ENCODE data around the gene SAMD14. TPM values are rescaled to one million over a fixed set of nuclear protein-coding genes. Genes with fewer than 3 reads are reported as not detected.

The SAMD14 gene
- total RNA-seq, 2 experiments from 2014 or later, result 0.77 to 1.1 TPM

DNA sequence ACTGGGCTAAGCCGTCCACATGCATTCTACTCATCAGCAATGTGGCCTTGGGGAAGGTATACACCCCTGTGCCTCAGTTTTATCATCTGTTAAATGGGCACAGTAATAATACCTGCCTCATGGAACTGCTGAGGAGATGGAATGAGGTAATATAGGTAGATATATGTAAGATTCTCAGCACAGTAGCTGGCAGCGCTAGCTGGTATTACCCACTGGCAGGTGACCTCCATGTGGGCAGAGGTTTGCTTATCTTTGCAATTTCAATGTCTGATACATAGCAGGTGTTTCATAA is 34.7 kb upstream of the SAMD14 start:
- H3K36me3 Mint-ChIP-seq (ENCODE audit: low read depth), result no peaks in the 10 kb centered on the region
- H3K9me3 Mint-ChIP-seq (ENCODE audit: low read depth), result no peaks in the 10 kb centered on the region
- POLR2A ChIA-PET, result no interaction called here
- no peak overlapping the region for H3K4me3 Mint-ChIP-seq
- no peak overlapping the region for H3K27ac Mint-ChIP-seq
- CTCF ChIA-PET, result interaction anchor here (1.5 to 1.6 kb wide), 2 partner anchors 8 to 50 kb away, joined by 3 to 4 read pairs; no protein-coding TSS in a partner anchor
- no peak for DNase-seq
- H3K27me3 Mint-ChIP-seq, result no peaks in the 10 kb centered on the region
- intact Hi-C loops (cut with DNase I, micrococcal nuclease), result loop anchor here in 1 of 2 experiments (5.0 kb wide), 1 partner anchor 47 kb away; no protein-coding TSS in a partner anchor
- H3K4me1 Mint-ChIP-seq, result peaks cover 41% of the 10 kb centered on the region
- no peak for ATAC-seq

DNA sequence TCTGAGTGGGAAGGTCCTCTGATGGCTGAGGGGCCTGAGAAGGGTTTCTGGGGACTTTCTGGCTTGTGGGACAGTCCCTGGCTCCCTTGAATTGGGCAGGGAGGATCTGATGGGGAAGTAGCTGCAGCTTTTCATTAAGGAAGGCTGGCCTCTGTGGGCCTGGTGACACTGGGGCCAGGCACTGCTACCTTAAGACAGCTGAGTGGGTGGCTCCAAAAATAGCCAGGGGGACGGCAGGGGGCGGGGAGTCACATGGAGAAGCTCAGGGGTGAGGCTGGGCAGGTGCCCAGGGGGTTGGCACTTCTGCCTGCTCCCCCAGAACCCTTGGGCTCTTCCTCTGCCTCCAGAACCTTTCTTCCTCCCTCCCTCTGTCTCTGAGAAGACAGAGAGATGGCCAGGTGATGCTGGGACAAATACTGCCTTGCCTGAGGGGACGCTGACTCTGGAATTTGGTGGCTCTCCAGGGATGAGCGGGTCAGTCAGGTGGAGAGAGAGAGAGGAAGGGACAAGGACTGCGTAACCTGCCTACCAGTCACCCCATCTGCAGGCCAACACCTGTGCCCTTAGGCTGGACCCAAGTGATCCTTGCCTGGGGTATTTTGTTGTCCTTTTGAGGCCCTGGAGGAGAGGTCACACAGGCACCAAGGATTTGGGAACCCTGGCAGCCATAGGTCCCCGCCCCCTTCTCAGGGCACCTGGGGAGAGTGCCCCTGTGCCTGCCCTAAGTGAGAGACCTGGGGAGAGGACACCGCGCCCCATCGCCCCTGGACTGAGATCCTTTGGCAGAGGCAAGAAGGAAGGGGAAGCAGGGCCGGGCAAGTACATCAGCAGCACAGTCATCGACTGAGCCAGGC is 34.1 kb upstream of the SAMD14 start:
- no peak for ATAC-seq
- H3K4me1 Mint-ChIP-seq, result peaks cover 37% of the 10 kb centered on the region
- intact Hi-C loops (cut with DNase I, micrococcal nuclease), result loop anchor here in 1 of 2 experiments (5.0 kb wide), 1 partner anchor 47 kb away; no protein-coding TSS in a partner anchor
- no peak overlapping the region for H3K4me3 Mint-ChIP-seq
- ChIA-PET CTCF (interaction anchor here (0.6 to 1.6 kb wide), 5 partner anchors 9 to 49 kb away, joined by 3 to 8 read pairs (median 4); no protein-coding TSS in a partner anchor), POLR2A (interaction anchor here (1.1 kb wide), 1 partner anchor 12 kb away, joined by 3 read pairs; no protein-coding TSS in a partner anchor)
- H3K9me3 Mint-ChIP-seq (ENCODE audit: low read depth), result no peaks in the 10 kb centered on the region
- peak; percentile 46 for DNase-seq
- no peaks in the 10 kb centered on the region for H3K27me3 Mint-ChIP-seq
- H3K27ac Mint-ChIP-seq, result peak overlapping the region; percentile 60
- H3K36me3 Mint-ChIP-seq (ENCODE audit: low read depth), result no peaks in the 10 kb centered on the region

DNA sequence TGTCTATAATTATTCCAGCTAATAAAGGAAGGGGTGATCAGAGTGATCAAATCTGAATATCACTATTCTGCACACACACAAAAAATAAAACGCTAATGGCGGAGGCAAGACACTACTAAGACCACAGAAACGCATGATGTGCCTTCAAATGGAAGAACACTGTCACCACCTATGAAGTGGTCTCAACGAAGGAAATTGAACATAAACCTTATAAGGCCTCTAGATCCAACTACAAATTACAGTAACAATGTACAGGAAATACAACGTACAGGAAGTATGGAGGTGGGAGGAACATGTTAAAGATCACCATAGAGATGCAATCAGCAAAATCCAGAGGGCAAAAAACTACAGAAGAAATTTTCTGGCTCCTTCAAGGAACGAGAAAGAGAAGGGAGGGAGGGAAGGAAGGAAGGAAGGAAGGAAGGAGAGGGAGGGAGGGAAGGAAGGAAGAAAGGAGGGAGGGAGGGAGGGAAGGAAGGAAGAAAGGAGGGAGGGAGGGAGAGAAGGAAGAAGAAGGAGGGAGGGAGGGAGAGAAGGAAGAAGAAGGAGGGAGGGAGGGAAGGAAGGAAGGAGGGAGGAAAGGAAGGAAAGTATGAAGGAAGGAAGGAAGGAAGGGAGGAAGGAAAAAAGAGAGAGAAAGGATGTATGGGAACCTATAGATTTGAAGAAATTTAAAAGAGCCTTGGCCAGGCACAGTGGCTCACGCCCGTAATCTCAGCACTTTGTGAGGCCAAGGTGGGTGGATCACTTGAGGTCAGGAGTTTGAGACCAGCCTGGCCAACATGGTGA is 32.7 kb upstream of the SAMD14 start:
- no peaks in the 10 kb centered on the region for H3K27me3 Mint-ChIP-seq
- peaks cover 42% of the 10 kb centered on the region for H3K4me1 Mint-ChIP-seq
- intact Hi-C loops (cut with DNase I, micrococcal nuclease), result loop anchor here in 1 of 2 experiments (5.0 kb wide), 1 partner anchor 45 kb away; no protein-coding TSS in a partner anchor
- peak overlapping the region; percentile 99 for H3K27ac Mint-ChIP-seq
- H3K9me3 Mint-ChIP-seq (ENCODE audit: low read depth), result no peaks in the 10 kb centered on the region
- POLR2A ChIA-PET, result interaction anchor here (0.7 kb wide), 1 partner anchor 14 kb away, joined by 4 read pairs; no protein-coding TSS in a partner anchor
- DNase-seq (no peak), ATAC-seq (peak; percentile 22)
- H3K36me3 Mint-ChIP-seq (ENCODE audit: low read depth), result no peaks in the 10 kb centered on the region
- H3K4me3 Mint-ChIP-seq, result peak overlapping the region; percentile 17
- CTCF ChIA-PET, result interaction anchor here (0.6 to 2.8 kb wide), 18 partner anchors 8 to 267 kb away, joined by 3 to 50 read pairs (median 5); partner anchors contain the start of genes PPP1R9B and SAMD14

DNA sequence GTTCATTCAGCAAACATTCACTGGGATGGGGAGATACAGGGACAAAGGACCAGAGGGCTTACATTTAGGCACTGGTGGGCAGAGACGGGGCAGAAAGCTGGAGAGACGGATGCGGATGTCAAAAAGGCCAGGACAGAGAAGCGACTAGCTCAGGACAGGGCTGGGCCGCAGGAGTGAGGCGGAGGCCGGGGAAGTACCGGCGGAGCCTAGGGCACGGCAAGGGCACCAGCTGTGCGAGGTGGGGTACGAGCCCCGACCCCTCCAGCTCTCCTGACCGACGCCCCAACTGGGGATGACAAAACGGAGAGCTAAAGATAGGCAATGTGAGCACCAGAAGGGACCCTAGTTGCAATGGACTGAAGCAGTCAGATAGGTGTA is 31.9 kb upstream of the SAMD14 start:
- no peak for ATAC-seq
- Mint-ChIP-seq H3K9me3 (ENCODE audit: low read depth) (no peaks in the 10 kb centered on the region), H3K27me3 (no peaks in the 10 kb centered on the region), H3K4me1 (peaks cover 42% of the 10 kb centered on the region), H3K4me3 (peak overlapping the region; percentile 78), H3K36me3 (ENCODE audit: low read depth) (no peaks in the 10 kb centered on the region), H3K27ac (peak overlapping the region; percentile 99)
- DNase-seq, result no peak
- ChIA-PET CTCF (interaction anchor here (0.6 to 2.8 kb wide), 22 partner anchors 8 to 267 kb away, joined by 3 to 50 read pairs (median 5); partner anchors contain the start of genes PPP1R9B and SAMD14), POLR2A (interaction anchor here (0.7 kb wide), 1 partner anchor 14 kb away, joined by 4 read pairs; no protein-coding TSS in a partner anchor)
- intact Hi-C loops (cut with DNase I, micrococcal nuclease), result loop anchor here (1.0 to 5.0 kb wide), 5 partner anchors 11 to 67 kb away; partner anchors contain the start of gene PDK2 (in 1 of the 2)

DNA sequence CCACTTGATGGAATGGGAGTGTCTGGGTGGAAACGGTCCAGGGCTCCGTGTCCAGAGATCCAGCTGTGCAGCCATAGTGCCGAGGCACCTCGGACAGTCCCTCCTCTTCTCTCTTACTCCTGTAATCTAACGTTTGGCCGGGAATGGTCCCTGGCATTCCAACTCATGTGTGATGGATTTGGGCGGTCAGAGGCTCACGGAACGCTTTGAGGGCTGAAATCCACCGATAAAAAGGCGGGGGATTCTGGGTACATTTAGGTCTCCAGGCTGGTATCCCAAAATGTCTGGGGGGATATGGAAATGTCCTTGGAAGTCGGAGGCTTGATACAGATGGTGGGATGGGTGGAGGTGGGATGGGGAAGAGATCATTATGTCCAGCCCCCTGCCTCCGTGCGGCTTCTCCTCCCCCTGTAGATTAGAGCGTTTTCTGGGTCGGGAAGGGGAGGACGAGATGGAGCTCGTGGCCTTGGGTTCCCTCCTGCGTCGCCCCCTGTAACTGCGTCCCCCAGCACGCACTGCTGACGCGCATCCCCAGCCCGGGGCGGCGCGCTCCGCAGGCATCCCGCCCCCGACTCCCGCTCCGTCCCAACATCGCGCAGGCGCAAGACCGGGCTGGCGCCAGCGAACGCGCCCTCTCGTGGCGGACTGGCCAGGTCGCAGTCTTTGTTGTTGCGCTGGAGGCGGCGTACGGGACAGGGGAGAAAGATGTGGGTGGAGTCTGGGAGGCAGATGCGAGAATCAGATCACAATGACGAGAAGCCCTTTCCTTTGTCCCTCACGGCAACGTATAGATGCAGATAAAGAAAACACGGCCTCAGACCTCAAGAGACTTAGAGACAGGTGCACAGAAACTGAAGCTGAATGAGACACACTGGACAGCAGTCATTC is 31.3 kb upstream of the SAMD14 start:
- H3K27ac Mint-ChIP-seq, result peak overlapping the region; percentile 99
- H3K36me3 Mint-ChIP-seq (ENCODE audit: low read depth), result no peaks in the 10 kb centered on the region
- intact Hi-C loops (cut with DNase I, micrococcal nuclease), result loop anchor here (1.0 to 5.0 kb wide), 5 partner anchors 10 to 66 kb away; partner anchors contain the start of gene PDK2 (in 1 of the 2)
- H3K4me1 Mint-ChIP-seq, result peaks cover 42% of the 10 kb centered on the region
- ATAC-seq (peak; percentile 96), DNase-seq (peak; percentile 98)
- CTCF ChIA-PET, result interaction anchor here (0.6 to 2.8 kb wide), 26 partner anchors 9 to 188 kb away, joined by 3 to 50 read pairs (median 4); partner anchors contain the start of gene PPP1R9B
- H3K9me3 Mint-ChIP-seq (ENCODE audit: low read depth), result no peaks in the 10 kb centered on the region
- POLR2A ChIA-PET, result no interaction called here
- peak overlapping the region; percentile 78 for H3K4me3 Mint-ChIP-seq
- H3K27me3 Mint-ChIP-seq, result no peaks in the 10 kb centered on the region

DNA sequence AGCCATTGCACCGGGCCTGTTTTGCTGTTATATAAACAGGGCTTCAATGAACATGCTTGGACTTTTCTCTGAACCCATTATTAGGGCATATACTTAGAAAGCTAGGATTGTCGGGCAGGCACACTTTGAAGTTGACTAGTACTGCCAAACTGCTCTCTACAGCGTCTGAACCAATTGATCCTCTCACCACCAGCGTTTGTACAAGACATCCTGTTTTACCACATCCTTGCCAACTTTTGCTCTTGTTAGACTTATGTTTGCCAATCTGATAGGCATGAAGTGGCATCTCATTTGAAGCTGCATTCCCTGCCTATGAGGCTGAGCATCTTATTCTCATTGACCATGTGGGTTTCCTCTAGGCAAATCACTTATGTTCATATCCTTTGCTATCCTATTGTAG is 27.9 kb upstream of the SAMD14 start:
- CTCF ChIA-PET, result interaction anchor here (0.7 to 1.7 kb wide), 3 partner anchors 12 to 18 kb away, joined by 3 to 4 read pairs (median 3); no protein-coding TSS in a partner anchor
- ATAC-seq (no peak), DNase-seq (no peak)
- intact Hi-C loops (cut with DNase I, micrococcal nuclease), result no loop called here
- POLR2A ChIA-PET, result no interaction called here
- no peak overlapping the region for H3K4me3 Mint-ChIP-seq
- no peak overlapping the region for H3K27ac Mint-ChIP-seq
- H3K9me3 Mint-ChIP-seq (ENCODE audit: low read depth), result no peaks in the 10 kb centered on the region
- H3K27me3 Mint-ChIP-seq, result no peaks in the 10 kb centered on the region
- H3K36me3 Mint-ChIP-seq (ENCODE audit: low read depth), result no peaks in the 10 kb centered on the region
- peaks cover 41% of the 10 kb centered on the region for H3K4me1 Mint-ChIP-seq

DNA sequence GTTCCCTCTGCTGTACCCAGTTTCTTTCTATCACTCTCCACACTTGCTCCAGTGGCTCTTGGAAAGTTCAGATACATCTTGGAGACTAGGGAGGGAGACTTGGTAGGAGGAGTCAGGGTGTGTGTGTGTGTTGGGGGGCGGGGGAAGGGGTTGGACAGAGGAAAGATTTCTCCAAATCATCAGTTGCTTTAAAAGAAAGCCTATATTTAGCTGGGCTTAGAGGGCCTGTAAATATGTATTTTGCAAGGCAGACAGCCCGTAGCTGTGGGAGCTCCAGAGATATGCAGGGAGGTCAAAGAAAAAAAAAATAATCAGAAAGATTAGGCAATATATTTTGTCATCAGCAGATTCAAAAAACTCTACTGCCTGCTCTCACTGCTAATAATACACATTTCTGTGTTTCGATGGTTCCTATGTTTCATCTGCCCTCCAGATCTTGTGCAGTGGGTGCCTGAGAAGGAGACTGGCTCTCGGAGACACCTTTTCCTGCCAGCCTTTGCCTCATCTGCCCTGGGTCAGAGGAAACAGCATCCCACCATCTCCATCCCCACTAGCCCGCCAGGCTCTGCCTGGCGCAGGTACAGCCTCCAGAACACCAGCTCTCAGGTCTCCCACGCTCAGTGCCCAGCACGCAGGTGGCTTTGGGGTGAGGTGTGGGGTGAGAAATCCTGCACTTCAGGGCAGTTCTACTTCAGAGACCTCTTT is 25.3 kb upstream of the SAMD14 start:
- Mint-ChIP-seq H3K36me3 (ENCODE audit: low read depth) (no peaks in the 10 kb centered on the region), H3K4me3 (no peak overlapping the region), H3K27ac (no peak overlapping the region), H3K27me3 (no peaks in the 10 kb centered on the region), H3K9me3 (ENCODE audit: low read depth) (no peaks in the 10 kb centered on the region), H3K4me1 (peaks cover 33% of the 10 kb centered on the region)
- ChIA-PET CTCF (interaction anchor here (1.0 to 1.8 kb wide), 4 partner anchors 15 to 61 kb away, joined by 3 to 6 read pairs (median 4); partner anchors contain the start of gene PDK2), POLR2A (no interaction called here)
- DNase-seq (no peak), ATAC-seq (no peak)
- intact Hi-C loops (cut with DNase I, micrococcal nuclease), result no loop called here

DNA sequence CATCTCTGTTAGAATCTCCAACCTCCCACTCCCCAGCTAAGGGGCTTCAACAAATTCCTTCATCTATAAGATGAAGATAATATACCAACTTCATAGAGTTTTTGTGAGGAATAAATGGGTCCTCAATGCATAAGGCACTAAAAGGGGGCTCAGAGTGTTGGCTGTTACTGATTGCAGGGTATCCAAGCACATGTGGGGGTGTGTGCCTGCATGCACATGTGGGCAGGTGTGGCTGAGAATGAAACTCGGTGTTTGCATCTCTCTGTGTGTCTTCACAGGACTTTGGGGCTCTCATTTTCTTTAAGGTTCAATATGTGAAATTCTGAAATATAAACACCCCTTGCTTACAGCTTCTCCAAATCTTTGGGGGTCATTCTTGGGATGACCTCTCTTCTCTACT is 24.6 kb upstream of the SAMD14 start:
- H3K27me3 Mint-ChIP-seq, result no peaks in the 10 kb centered on the region
- intact Hi-C loops (cut with DNase I, micrococcal nuclease), result loop anchor here in 1 of 2 experiments (5.0 kb wide), 1 partner anchor 477 kb away; the partner anchor contains the start of gene SPOP
- ATAC-seq, result no peak

DNA sequence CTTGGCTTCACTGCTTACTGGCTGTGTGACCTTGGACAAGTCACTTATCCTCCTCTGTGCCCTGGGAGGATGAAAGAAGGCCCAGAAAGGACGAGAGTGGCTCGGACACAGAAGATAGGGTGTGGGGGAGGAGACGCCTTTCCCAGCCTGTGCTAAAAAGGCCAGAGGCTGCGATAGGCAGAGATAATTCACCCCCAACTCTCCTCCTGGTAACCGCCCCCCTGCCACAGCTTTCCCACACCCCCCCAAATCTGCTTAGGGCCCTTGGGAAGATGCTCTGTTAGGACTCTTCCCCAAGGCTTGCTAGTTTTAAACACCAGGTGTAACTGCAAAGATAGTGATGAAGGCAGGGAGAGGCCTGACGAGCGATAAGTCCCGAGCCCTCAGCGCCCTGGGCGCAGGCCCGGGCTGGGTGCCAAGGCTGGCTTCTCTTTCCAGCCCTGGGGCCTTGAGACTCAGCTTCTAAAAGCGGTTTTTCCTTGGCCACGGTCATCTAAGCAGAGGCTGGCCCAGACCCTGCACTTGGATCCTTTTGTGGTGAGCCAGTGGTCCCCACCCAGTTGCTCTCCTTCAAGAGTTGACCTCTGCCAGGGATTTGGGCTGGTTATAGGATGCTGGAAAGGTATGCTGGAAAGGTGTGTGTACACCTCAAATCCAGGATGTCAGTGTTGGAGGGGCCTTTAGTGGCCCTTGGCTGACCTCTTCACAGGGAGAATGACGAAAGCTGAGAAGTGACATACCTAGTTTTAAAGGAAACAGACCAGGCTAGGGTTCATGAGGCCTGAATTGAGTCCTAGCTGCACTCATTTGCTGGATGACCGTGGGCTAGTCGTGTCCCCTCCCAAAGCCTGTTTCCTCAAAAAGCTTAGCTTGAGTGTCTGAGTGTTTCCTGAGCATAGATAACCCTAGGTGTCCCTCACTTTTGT is 24.0 kb upstream of the SAMD14 start:
- DNase-seq (no peak), ATAC-seq (no peak)
- ChIA-PET POLR2A (interaction anchor here (0.6 kb wide), 1 partner anchor 18 kb away, joined by 3 read pairs; no protein-coding TSS in a partner anchor), CTCF (interaction anchor here (0.6 to 2.9 kb wide), 5 partner anchors 13 to 494 kb away, joined by 3 to 12 read pairs (median 4); partner anchors contain the start of genes EME1, MRPL27 and PDK2)
- no peak overlapping the region for H3K4me3 Mint-ChIP-seq
- H3K4me1 Mint-ChIP-seq, result peaks cover 33% of the 10 kb centered on the region
- H3K9me3 Mint-ChIP-seq (ENCODE audit: low read depth), result no peaks in the 10 kb centered on the region
- H3K27ac Mint-ChIP-seq, result no peak overlapping the region
- intact Hi-C loops (cut with DNase I, micrococcal nuclease), result loop anchor here in 1 of 2 experiments (5.0 kb wide), 1 partner anchor 477 kb away; the partner anchor contains the start of gene SPOP
- peaks cover 1% of the 10 kb centered on the region for H3K36me3 Mint-ChIP-seq (ENCODE audit: low read depth)
- H3K27me3 Mint-ChIP-seq, result no peaks in the 10 kb centered on the region

More for the DNA sequence above, 24.6 kb upstream of the SAMD14 start:
- Mint-ChIP-seq H3K9me3 (ENCODE audit: low read depth) (no peaks in the 10 kb centered on the region), H3K4me3 (no peak overlapping the region), H3K27ac (no peak overlapping the region), H3K36me3 (ENCODE audit: low read depth) (no peaks in the 10 kb centered on the region), H3K4me1 (peaks cover 33% of the 10 kb centered on the region)
- ChIA-PET CTCF (interaction anchor here (0.7 to 1.8 kb wide), 4 partner anchors 14 to 495 kb away, joined by 3 to 6 read pairs (median 4); partner anchors contain the start of gene PDK2), POLR2A (interaction anchor here (0.6 kb wide), 1 partner anchor 19 kb away, joined by 3 read pairs; no protein-coding TSS in a partner anchor)
- no peak for DNase-seq
